Measurements from ENCODE around the gene AQP7.

Gene AQP7

GRCh38 chr9:33429256-33429985 is 27.1 kb upstream of the AQP7 start (continued):
- TF ChIP-seq, protein P1, sequence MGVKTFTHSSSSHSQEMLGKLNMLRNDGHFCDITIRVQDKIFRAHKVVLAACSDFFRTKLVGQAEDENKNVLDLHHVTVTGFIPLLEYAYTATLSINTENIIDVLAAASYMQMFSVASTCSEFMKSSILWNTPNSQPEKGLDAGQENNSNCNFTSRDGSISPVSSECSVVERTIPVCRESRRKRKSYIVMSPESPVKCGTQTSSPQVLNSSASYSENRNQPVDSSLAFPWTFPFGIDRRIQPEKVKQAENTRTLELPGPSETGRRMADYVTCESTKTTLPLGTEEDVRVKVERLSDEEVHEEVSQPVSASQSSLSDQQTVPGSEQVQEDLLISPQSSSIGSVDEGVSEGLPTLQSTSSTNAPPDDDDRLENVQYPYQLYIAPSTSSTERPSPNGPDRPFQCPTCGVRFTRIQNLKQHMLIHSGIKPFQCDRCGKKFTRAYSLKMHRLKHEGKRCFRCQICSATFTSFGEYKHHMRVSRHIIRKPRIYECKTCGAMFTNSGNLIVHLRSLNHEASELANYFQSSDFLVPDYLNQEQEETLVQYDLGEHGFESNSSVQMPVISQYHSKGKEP (tag by site-specific recombination; IDR thresholded peaks at IDR 0.05), result no peak
- TF ChIP-seq, protein P2, sequence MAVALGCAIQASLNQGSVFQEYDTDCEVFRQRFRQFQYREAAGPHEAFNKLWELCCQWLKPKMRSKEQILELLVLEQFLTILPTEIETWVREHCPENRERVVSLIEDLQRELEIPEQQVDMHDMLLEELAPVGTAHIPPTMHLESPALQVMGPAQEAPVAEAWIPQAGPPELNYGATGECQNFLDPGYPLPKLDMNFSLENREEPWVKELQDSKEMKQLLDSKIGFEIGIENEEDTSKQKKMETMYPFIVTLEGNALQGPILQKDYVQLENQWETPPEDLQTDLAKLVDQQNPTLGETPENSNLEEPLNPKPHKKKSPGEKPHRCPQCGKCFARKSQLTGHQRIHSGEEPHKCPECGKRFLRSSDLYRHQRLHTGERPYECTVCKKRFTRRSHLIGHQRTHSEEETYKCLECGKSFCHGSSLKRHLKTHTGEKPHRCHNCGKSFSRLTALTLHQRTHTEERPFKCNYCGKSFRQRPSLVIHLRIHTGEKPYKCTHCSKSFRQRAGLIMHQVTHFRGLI (tag by site-specific recombination; IDR thresholded peaks at IDR 0.05), result no peak
- TF ChIP-seq ZNF324 (tag by site-specific recombination; IDR thresholded peaks at IDR 0.05) (no peak), ZSCAN23 (tag by site-specific recombination; IDR thresholded peaks at IDR 0.05) (no peak), ZNF202 (tag by site-specific recombination; IDR thresholded peaks at IDR 0.05; ENCODE audit: borderline replicate concordance) (no peak), ZNF266 (tag by site-specific recombination; IDR thresholded peaks at IDR 0.05; ENCODE audit: low read depth) (no peak), SP2 (tag by site-specific recombination; IDR thresholded peaks at IDR 0.05) (no peak), ZNF184 (tag by site-specific recombination; IDR thresholded peaks at IDR 0.05) (no peak), ZNF423 (tag by site-specific recombination; IDR thresholded peaks at IDR 0.05) (no peak)

DNA sequence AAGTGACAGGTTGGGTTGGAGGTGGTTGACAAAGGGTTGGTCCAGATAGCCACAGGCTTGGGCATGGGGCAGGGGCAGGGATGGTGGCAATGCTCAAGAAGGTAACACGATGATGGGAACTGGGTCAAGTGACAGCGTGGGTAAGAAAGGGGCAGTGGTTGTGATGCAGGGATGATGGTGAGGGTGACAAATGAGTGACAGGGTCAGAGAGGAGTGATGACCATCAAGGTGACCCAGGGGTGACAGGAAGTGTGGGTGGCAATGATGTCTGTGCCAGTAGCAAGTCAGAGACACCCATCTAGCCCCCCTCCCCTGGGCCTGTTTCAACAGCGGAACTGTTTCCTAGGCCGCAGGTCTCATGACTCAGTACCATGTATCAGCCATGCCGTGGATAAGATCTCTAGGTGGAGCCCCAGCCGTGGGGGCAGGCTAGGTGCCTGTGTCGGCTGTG is 24.5 kb upstream of the AQP7 start:
- Histone ChIP-seq H3K4me1 (ENCODE audit: control insufficient read depth, insufficient read depth, low read length) (no peaks in the 10 kb centered on the region), H3K4me3 (ENCODE audit: low read depth, low read length) (no peak overlapping the region), H3K36me3 (ENCODE audit: control insufficient read depth in 2 of 2, insufficient read depth in 1 of 2, low read length in 2 of 2) (no peaks in the 10 kb centered on the region), H3K9me3 (ENCODE audit: control insufficient read depth, insufficient read depth, low read depth, low read length) (no peaks in the 10 kb centered on the region), H3K27ac (ENCODE audit: extremely low read depth, low read depth, low read length) (no peak overlapping the region)
- ChIA-PET CTCF (interaction anchor here (0.8 to 1.5 kb wide), 2 partner anchors 12 to 20 kb away, joined by 3 to 11 read pairs; partner anchors contain the start of gene AQP3), POLR2A (no interaction called here)
- TF ChIP-seq ZBTB8A (tag by site-specific recombination; IDR thresholded peaks at IDR 0.05) (no peak), ZNF169 (tag by site-specific recombination; IDR thresholded peaks at IDR 0.05) (no peak), KLF7 (tag by site-specific recombination; IDR thresholded peaks at IDR 0.05; ENCODE audit: borderline replicate concordance) (no peak), ZFP69B (tag by site-specific recombination; IDR thresholded peaks at IDR 0.05) (no peak), ZNF184 (tag by site-specific recombination; IDR thresholded peaks at IDR 0.05) (no peak), ZBTB1 (tag by site-specific recombination; IDR thresholded peaks at IDR 0.05) (no peak), ZNF140 (tag by site-specific recombination; IDR thresholded peaks at IDR 0.05) (no peak)
- TF ChIP-seq, protein P3, sequence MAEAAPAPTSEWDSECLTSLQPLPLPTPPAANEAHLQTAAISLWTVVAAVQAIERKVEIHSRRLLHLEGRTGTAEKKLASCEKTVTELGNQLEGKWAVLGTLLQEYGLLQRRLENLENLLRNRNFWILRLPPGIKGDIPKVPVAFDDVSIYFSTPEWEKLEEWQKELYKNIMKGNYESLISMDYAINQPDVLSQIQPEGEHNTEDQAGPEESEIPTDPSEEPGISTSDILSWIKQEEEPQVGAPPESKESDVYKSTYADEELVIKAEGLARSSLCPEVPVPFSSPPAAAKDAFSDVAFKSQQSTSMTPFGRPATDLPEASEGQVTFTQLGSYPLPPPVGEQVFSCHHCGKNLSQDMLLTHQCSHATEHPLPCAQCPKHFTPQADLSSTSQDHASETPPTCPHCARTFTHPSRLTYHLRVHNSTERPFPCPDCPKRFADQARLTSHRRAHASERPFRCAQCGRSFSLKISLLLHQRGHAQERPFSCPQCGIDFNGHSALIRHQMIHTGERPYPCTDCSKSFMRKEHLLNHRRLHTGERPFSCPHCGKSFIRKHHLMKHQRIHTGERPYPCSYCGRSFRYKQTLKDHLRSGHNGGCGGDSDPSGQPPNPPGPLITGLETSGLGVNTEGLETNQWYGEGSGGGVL (tag by site-specific recombination; IDR thresholded peaks at IDR 0.05), result no peak

- no peak overlapping the region for H3K4me3 ChIP-seq (ENCODE audit: low read depth, low read length)
- H3K9me3 ChIP-seq (ENCODE audit: control insufficient read depth, insufficient read depth, low read depth, low read length), result no peaks in the 10 kb centered on the region
- POLR2A ChIA-PET, result interaction anchor here (0.7 kb wide), 1 partner anchor 135 kb away, joined by 3 read pairs; no protein-coding TSS in a partner anchor
- CTCF ChIA-PET, result interaction anchor here (0.7 to 1.5 kb wide), 3 partner anchors 10 to 50 kb away, joined by 3 read pairs; no protein-coding TSS in a partner anchor
- no peaks in the 10 kb centered on the region for H3K36me3 ChIP-seq (ENCODE audit: control insufficient read depth in 2 of 2, insufficient read depth in 1 of 2, low read length in 2 of 2)
- H3K4me1 ChIP-seq (ENCODE audit: control insufficient read depth, insufficient read depth, low read length), result no peaks in the 10 kb centered on the region
- H3K27ac ChIP-seq (ENCODE audit: extremely low read depth, low read depth, low read length), result no peak overlapping the region
- TF ChIP-seq ZNF292 (tag by site-specific recombination; IDR thresholded peaks at IDR 0.05; ENCODE audit: borderline replicate concordance, low read depth) (no peak), ZNF112 (tag by site-specific recombination; IDR thresholded peaks at IDR 0.05) (no peak), ZBTB1 (tag by site-specific recombination; IDR thresholded peaks at IDR 0.05) (no peak), ZNF670 (tag by site-specific recombination; IDR thresholded peaks at IDR 0.05; ENCODE audit: low read depth) (no peak), SCRT1 (tag by site-specific recombination; IDR thresholded peaks at IDR 0.05; ENCODE audit: borderline replicate concordance) (no peak), ZNF214 (tag by site-specific recombination; IDR thresholded peaks at IDR 0.05; ENCODE audit: borderline replicate concordance) (no peak), BCL11B (tag by site-specific recombination; IDR thresholded peaks at IDR 0.05; ENCODE audit: low read depth) (no peak), ZNF391 (tag by site-specific recombination; IDR thresholded peaks at IDR 0.05; ENCODE audit: borderline replicate concordance, low read depth) (no peak)
- TF ChIP-seq, protein P3 (tag by site-specific recombination; IDR thresholded peaks at IDR 0.05), result no peak
- TF ChIP-seq, protein P4, sequence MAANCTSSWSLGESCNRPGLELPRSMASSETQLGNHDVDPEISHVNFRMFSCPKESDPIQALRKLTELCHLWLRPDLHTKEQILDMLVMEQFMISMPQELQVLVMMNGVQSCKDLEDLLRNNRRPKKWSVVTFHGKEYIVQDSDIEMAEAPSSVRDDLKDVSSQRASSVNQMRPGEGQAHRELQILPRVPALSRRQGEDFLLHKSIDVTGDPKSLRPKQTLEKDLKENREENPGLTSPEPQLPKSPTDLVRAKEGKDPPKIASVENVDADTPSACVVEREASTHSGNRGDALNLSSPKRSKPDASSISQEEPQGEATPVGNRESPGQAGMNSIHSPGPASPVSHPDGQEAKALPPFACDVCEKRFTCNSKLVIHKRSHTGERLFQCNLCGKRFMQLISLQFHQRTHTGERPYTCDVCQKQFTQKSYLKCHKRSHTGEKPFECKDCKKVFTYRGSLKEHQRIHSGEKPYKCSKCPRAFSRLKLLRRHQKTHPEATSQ (tag by site-specific recombination; IDR thresholded peaks at IDR 0.05), result no peak
Observed at GRCh38 chr9:33425128-33425533, 22.8 kb upstream of the AQP7 start.

Data from HEK293 (cell line).